Measurements from ENCODE around the gene FOXJ1. TPM values are rescaled to one million over a fixed set of nuclear protein-coding genes. Genes with fewer than 3 reads are reported as not detected.
A peak's percentile ranks its signal among the peaks of the same experiment; 100 is the strongest.
"Not testable (repeated sequence)": the region's sequence is repeated elsewhere in the genome, so short reads cannot be mapped to it uniquely, and the experiment has no call there.

FOXJ1 gene, protein sequence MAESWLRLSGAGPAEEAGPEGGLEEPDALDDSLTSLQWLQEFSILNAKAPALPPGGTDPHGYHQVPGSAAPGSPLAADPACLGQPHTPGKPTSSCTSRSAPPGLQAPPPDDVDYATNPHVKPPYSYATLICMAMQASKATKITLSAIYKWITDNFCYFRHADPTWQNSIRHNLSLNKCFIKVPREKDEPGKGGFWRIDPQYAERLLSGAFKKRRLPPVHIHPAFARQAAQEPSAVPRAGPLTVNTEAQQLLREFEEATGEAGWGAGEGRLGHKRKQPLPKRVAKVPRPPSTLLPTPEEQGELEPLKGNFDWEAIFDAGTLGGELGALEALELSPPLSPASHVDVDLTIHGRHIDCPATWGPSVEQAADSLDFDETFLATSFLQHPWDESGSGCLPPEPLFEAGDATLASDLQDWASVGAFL
- total RNA-seq, result not detected
- long read RNA-seq, result 0 reads

DNA sequence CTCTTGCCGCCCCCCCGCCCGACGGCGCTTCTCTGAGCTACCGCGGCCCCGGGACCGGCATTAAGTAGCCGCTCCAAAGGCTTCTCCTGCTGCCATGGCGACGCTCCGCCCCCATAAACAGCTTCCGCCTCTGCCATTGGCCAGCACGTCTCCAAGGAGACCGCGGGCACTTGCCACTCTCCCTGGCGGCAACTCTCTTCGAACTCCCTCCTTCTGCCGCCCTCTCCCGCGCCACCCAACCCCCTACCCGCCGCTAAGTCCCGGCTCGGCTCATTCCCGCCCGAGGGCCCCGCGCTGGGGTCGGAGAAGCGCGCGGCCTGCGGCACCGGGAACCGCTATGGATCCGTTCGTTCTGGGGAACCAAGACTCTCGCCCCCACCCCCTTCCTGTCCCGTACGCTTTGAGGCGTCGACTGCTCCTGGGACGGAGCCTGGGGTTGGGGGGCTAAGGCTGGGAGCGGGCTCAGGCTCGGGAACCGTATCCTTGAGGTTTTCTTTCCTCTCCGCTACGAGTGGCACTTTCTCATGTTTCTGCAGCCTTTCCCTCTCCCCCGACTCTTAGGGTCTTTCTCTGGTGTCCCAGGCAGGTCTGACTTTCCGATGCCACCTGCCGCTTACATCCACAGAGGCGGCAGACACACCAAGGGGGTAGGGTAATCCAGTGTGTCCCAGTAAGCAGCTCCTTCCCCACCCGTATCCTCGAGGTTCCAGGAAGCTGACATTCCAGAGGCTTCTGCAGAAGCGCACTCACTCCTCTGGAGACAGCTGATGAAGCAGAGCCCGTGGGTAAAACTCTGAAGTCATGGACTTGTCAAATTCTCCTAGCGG lies at the start of gene FOXJ1:
Gene FOXJ1 (minus strand): TSS at position 34 of the 827 bp plus-strand sequence. CDS start 850 bp downstream, outside the sequence.
- peak; percentile 91 for DNase-seq
- intact Hi-C loops (cut with DNase I), result no loop called here
- ATAC-seq, result peak; percentile 92 to 94

DNA sequence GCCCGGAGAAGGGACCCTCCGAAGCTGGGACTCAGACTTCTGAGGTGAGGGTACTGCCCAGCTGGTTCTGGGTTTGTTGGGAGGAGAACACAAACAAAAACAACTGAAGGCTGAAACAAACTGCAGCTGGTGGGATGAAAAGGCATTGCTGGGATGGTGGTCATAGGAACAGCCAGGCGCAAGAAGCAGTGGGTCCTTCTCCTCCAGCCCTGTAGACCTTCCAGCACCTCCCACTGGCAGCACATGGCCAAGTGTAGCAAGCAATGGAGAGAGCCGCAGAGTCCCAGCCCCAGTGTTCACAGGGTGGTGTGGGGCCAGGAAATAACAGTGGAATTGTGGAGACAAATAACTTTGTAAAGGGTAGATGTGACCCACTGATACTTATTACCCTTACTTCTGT lies 48.7 kb upstream of the FOXJ1 start:
- ATAC-seq (no peak), DNase-seq (no peak)
- intact Hi-C loops (cut with DNase I), result loop anchor here in 1 of 2 donors (10.0 kb wide), 2 partner anchors 55 to 85 kb away; no protein-coding TSS in a partner anchor

DNA sequence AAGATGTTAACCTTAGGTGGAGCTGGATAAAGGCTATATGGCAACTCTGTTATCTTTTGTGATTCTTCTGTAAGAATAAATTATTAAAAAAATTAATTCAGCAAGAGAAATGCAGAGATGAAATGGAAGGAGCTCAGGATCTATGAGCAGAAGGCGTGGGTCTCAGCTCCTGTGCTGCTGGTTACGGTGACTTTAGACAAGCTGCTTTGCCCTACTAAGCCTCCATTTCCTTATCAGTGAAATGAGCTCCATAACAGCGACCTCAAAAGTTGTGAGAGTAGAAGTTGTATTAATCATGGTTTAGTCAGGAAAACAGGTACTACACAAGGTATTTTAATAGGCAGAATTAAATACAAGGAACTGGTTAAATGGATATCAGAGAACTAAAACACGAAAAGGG lies 48.2 kb upstream of the FOXJ1 start:
- DNase-seq, result no peak
- intact Hi-C loops (cut with DNase I), result loop anchor here in 1 of 2 donors (10.0 kb wide), 2 partner anchors 54 to 86 kb away; no protein-coding TSS in a partner anchor
- ATAC-seq, result no peak

DNA sequence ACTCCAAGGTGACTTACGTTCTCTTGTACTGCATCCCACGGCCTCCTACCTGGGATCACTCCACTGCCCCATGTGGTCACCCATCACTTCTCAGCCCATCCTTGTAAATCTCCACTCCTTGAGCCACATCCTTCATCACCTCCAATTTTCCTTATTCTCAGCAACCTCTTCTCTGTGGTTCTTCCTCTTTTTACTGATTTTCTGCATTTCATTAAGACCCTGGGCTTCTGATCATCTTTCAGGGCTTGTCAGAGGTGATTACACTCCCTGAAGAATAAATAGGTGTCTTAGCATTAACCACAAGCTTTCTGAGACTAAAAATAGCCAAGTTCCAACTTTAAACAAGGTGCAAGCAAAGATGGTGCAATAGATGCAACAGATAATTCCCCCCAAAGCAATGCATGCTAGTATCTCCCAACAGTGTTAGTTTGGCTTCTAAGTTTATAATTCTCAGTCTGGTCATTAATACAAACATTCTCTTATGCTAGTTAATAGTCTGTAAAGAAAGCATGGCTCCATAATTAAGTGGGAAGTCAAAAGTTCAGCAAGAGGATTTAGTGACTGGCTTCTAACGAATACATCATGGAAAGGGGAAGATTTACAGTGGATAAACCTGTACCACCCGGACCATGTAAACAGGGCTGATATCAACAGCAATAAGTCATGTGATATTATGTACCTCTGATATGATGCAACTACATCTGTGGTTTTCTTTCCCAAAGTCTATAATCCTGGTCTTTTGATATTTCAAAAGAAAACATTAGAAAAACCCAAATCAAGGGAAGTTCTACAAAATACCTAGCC lies 47.4 kb upstream of the FOXJ1 start:
- intact Hi-C loops (cut with DNase I), result loop anchor here in 1 of 2 donors (10.0 kb wide), 2 partner anchors 54 to 86 kb away; no protein-coding TSS in a partner anchor
- DNase-seq (no peak), ATAC-seq (no peak)

DNA sequence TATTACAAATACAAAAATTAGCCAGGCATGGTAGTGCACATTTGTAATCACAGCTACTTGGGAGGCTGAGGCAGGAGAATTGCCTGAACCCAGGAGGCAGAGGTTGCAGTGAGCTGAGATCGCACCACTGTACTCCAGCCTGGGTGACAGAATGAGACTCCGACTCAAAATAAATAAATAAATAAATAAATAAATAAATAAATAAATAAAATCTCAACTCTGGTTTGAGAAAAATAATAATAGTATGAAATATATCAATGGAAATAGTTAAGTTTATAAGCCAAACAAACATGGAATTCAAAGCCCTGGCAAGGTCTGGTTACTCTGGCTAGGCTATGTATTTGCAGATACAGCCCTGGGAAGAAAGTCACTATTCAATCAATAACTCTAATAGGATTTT lies 45.7 kb upstream of the FOXJ1 start:
- not testable (repeated sequence) for DNase-seq, ATAC-seq
- intact Hi-C loops (cut with DNase I), result loop anchor here in 1 of 2 donors (10.0 kb wide), 2 partner anchors 52 to 88 kb away; no protein-coding TSS in a partner anchor

DNA sequence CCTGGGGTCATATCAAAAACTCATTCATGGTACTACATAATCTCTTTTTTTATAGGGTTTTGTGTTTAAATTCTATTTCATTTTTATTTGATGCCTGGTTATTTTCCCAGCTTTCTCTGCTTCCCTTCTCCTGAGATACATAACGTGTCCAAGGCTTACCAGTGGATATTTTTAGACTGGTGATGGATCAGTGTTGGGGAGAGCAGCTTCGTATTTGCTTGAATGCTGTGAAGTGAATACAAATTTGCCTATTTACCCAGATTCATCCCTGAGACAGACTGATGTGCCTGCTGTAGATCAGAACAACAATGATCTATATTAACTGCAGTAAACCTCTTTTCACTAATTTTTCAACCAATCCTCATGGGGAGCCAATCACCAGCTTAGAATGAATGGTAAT lies 43.2 kb upstream of the FOXJ1 start:
- ATAC-seq (no peak), DNase-seq (no peak)
- intact Hi-C loops (cut with DNase I), result loop anchor here (5.0 to 10.0 kb wide), 4 partner anchors 49 to 93 kb away; no protein-coding TSS in a partner anchor

DNA sequence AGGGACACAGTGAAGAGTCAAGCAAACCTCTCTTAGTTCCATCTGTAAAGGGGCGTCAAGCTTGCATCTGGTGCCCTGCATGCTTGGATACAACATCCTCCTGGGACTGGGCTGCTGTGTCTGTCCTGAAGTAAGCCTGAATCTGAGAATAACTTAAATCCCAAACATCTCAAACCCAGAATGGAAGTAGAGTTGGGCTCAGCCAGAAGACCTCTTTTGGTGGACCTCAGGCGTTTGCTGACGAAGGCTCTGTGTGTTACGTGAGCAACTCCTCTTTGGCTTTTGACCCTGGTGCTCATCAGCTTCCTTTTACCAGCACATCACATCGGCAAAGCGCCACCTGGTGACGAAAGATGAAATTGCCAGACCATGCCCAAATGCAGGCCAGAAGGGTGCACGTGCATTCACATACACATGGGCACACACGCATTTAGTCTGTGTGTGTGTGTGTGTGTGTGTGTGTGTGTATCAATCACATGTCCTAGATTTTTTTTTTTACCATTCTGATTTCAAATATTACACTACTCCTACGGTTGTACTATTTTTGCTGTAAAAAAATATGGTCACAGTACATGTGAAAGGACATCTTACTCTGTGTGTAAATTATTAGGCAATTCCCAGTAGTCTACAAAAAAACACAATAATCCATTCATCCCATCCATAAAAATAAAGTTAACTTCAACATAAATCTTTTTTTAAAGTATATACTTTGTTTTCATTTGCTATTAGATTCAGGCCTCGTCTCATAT lies 41.1 kb upstream of the FOXJ1 start:
- DNase-seq (peak; percentile 88), ATAC-seq (peak; percentile 91 to 95)
- intact Hi-C loops (cut with DNase I), result loop anchor here (5.0 to 10.0 kb wide), 4 partner anchors 47 to 95 kb away; no protein-coding TSS in a partner anchor

DNA sequence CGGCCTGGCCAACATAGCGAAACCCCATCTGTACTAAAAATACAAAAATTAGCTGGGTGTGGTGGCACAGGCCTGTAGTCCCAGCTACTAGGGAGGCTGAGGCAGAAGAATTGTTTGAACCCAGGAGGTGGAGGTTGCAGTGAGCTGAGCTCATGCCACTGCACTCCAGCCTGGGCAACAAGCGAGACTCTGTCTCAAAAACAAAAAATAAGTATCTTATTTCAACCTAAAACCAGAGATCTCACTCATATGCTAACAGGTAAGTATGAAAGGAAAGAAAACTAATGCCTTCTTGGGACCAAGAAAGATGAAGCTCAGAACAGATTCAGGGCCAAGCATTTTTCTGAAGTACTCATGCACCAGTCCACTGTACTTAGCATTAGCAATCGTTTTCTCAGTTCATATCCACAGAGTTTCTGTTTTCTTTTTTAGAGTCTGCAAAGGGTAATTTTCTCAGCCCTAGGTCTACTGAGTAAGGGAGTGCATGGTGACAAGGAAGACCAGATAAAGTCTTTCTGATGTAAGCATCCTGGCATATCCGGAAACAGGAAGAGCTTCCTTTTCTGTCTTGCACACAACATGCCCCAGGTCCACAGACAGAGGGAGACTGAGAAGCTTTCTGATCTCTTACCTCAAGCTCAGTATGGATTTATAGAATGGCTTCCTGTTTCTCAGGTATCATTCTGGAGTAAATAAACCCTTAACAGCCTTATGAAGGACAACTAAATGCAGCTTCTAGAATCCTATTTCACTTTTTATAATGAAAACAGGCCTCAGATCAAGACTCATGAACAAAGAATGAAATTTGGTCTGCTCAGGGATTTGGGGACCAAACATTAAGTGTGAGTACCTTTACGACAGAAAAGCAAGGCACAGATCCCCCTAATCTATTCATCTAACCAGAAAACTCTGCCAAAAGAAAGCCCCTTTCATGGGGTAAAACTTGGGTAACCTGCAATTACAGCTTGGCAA lies 38.7 kb upstream of the FOXJ1 start:
- intact Hi-C loops (cut with DNase I), result loop anchor here (5.0 to 10.0 kb wide), 4 partner anchors 45 to 98 kb away; no protein-coding TSS in a partner anchor
- DNase-seq (no peak), ATAC-seq (no peak)

DNA sequence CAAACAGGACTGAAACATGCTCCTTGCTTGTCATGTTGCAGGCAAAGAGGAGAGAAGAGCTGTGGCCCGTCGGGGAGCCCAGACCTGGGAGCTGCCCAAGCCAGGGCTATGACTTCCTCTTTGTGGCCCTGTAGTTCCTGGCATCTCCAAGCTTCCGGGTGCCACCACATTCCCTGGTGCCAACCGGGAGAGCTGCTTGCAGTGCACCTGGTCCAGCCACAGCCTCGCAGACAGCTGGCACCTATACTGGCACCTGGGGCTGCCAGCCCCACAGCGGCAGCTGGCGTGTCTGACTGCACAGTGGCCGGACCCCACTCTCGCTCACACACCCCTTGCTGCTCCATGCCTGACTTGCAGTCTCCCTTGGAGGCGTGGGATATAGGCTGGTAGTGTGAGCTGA lies 37.1 kb upstream of the FOXJ1 start:
- intact Hi-C loops (cut with DNase I), result no loop called here
- DNase-seq, result no peak
- no peak for ATAC-seq

DNA sequence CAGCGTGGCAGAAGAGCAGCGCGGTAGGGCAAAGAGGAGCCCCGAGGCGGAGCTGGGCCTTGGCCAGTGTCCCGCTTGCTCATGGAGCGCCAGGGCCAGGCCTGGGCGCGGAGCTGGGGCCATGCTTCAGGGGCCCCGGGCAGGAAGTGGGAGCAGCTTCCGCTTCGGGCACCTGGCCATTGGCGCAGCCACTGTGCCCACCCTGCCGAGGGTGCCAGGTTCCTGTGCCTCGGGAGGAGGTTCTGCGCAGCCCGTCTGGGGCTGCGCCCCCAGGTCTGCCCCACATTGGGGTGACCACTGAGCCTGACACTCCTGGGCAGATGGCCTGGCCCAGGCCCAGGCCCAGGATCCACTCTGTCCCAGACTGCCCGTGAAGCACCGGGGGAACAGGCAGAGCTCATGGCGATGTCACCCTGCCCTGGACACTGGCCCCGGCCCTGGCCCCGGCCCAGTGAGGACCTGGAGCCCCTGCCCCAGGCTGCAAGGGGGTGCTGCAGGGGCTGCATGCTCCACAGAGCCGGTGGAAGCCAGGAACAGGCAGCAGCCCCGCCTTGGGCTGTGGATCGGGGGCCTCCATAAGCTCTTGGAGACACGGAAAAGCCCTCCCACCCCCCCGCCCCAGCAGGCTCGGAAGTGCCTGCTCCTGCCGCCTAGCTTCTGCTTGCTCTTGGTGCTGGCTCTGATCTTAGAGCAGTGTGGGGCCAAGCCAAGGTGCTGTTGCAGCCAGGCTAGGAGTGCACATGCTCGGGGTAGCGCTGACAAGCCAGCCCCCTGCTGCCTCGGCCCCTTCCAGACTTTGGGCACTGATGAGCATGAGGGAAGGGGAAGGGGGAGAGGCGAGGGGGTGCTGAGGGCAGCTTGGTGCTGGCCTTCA lies 35.9 kb upstream of the FOXJ1 start:
- ATAC-seq, result no peak
- intact Hi-C loops (cut with DNase I), result no loop called here
- no peak for DNase-seq

DNA sequence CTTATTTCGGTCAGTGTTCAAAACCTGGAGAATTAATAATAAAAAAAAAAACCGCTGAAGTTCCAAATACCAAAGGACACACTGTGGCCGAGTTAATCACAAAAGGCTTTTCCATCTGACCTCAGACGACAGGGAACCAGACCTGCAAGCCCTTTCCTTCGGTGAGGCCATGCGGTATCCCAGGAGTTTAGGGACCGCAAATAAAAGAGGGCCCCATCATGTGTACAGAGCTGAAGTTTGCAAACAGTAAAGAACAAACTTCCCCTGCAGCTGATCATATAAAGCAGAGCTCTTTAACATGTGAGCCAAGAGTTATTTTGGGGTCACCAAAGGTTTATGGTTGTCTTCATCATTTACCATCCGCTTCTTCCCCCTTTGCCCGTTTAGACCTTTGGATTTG lies 33.0 kb upstream of the FOXJ1 start:
- intact Hi-C loops (cut with DNase I), result no loop called here
- DNase-seq (no peak), ATAC-seq (no peak)

DNA sequence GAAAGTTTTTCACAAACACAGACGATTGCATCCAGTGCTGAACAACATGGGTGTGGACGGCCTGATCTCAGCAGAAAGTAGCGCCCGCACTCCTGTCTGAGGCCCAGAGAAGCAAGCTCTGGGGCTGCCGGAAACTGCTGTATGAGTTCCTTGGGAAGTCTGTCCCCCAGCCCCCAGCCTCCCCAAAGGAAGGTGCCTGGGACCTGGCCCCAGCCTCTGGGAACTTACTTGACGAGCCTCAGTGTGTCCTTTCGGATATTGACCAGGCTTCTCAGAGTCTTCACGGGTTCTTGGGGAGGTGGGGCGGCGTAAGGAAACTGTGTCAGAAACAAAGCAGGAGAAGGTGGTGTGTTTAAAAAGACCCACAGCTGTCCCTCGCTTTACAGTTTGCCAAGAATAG lies 32.4 kb upstream of the FOXJ1 start:
- no peak for DNase-seq
- intact Hi-C loops (cut with DNase I), result no loop called here
- ATAC-seq, result no peak

DNA sequence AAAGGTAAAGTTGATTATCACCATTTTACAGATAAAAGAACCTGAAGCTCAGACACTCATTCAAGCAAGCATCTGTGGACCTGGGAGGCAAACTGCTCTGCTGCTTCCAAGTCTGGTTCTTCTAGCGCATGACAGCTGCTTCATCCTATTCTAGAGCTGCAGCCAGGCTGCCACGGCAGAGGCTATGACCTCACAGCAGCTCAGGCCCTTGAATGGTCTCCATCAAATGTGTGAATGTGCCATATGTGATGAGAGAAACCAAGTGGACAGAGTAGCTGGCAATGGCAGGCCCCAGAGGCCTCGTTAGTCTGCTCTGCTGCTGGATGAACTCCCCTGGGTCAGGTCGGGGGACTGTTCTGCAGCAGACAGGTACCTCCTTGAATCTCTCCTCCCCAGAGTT lies 30.7 kb upstream of the FOXJ1 start:
- ATAC-seq (no peak), DNase-seq (no peak)
- intact Hi-C loops (cut with DNase I), result no loop called here

DNA sequence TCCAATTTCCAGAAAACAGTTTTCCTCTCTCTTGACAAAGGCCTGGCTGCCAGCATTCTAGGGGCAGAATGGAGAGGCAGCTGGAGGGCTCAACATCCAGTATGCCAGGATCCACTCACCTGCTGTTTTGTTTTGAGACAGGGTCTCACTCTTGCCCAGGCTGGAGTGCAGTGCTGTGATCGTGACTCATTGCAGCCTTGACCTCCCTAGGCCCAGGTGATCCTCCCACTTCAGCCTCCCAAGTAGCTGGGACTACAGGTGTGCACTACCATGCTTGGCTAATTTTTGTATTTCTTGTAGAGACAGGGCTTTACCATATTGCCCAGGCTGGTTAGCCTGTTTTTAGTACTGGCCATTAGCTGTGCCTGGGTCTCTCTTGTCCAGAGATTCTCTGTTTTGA lies 29.1 kb upstream of the FOXJ1 start:
- DNase-seq (no peak), ATAC-seq (no peak)
- intact Hi-C loops (cut with DNase I), result no loop called here

DNA sequence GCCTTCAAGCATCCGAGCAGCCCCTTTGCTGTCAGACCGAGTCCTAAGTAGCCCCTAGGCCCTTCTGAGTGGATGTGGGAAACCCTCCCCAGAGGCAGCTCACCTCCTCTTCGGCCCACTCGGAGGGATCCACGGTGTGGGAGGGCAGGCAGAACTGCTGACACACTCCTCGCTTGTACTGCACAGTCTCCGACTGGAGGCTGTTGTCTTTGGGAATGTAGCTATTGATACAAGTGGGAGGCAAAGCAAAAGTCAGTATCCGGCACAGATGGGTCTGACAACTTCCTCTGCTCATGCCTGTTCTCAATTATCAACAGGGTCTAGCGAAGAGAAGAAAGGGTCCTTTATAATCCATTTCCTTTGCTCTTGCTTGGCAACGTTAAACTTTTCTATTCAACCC lies 25.9 kb upstream of the FOXJ1 start:
- DNase-seq, result no peak
- intact Hi-C loops (cut with DNase I), result no loop called here
- no peak for ATAC-seq

DNA sequence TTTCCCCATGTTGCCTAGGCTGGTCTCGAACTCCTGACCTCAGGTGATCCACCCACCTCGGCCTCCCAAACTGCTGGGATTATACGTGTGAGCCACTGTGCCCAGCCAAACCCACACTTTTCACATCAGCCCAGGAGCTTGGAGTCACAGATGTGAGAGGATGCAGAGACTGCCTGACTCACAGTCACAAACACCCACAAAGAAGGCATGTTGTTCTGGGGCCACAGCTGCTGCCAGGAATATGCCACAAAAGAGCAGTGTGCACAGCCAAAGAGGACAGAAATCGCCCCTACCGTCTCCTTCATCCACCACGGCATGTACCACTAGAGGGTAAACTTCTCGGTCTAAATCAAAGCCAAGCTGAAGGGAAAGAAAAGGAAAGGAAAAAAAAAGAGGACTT lies 25.1 kb upstream of the FOXJ1 start:
- intact Hi-C loops (cut with DNase I), result no loop called here
- ATAC-seq (no peak), DNase-seq (no peak)

All from left cardiac atrium (tissue), 4 donors.